ENCODE measurements around the gene NELFB.

The NELFB gene

GRCh38 chr9:137254624-137255447, at the start of gene NELFB:
TSS of gene NELFB (plus strand) at chr9:137255327.
- peak; percentile 68 for DNase-seq (ENCODE audit: low read depth)

DNA sequence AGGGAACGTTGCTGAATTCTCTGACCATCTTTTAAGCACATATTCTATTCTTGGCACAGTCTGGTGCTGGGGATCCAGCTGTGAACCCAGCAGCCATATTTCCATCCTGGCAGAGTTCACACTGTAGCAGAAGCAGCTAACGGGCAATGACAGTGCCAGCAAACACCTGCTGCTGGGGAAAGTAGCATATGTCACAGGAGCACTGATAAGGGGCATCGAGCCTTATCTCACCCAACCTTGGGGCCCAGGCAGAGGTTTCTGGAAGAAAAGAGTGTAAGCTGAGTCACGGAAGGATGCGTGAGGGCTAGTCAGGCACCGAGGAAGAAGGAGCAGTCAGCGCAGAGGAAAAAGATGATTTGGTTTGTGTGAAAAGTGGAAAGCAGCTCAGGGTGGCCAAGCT, 48.5 kb upstream of the NELFB start:
- DNase-seq (ENCODE audit: low read depth): no peak

DNA sequence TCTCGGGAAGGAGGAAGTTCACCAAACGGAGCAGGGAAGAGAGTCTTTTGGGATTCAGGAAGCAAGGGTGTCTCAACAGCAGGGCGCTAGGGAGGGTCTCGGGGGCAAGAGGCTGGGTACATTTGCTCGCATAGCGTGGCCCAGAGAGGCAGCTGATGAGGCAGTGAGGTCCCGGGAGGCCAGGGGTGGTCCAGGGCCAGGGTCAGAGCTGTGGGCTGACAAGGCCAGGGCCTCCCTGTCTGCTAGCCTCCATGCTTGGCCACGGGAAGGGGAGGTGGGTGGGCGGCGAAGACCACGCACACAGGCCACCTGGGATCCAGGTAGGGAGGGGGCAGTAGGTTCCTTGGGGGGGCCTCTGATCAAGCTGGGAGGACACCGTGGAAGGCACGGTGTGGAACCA, 43.6 kb upstream of the NELFB start:
- no peak for DNase-seq (ENCODE audit: low read depth)

GRCh38 chr9:137212520-137212919, 42.6 kb upstream of the NELFB start:
- DNase-seq (ENCODE audit: low read depth): no peak

GRCh38 chr9:137213160-137214060, 41.7 kb upstream of the NELFB start:
- no peak for DNase-seq (ENCODE audit: low read depth)

GRCh38 chr9:137214620-137215019, 40.5 kb upstream of the NELFB start:
- DNase-seq (ENCODE audit: low read depth): no peak

GRCh38 chr9:137215196-137215986, 39.7 kb upstream of the NELFB start:
- DNase-seq (ENCODE audit: low read depth): no peak

- no peak for DNase-seq (ENCODE audit: low read depth)
Observed at GRCh38 chr9:137216188-137216965, 38.8 kb upstream of the NELFB start.

DNA sequence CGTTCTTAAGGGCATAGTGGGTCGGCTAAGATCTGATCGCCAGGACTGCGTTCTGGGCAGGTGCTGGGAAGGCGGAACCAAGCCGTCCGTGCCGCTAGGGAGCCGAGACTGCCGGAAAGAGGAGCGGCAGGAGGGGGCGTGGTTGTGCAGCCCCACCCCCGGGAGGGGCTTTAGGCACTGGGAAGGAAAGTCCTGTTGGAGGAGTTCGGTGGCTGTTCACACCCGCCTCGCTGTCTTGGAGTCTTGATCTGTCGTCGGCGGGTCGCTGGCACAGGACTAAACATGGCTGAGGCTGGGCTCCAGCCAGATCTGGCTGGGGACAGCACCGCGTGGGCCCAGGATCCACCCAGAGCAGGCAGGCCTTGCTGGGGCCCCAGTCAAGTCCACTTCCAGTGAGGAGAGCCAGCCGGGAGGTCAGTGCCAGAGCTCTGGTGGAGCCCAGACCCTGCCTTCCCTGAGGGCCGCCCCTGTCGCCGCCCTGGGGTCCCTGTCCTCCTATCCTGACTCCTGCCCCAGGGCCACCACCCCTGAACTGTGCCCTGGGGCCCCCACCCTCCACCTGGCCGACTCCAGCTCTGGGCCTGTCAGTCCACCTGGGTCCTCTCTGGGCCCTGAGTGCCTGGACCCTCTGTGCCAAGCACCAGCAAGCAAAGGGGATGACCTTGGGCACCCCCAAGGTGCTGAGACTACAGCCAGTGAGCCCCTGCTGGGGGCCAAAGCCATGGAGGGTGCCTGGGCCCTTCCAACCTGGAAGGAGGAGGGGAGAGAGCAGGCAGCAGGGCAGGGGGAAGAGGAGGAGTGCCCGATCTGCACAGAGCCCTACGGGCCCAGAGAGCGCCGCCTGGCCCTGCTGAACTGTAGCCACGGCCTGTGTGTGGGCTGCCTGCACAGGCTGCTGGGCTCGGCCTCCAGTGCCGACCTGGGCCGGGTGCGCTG, 37.6 kb upstream of the NELFB start:
- no peak for DNase-seq (ENCODE audit: low read depth)

DNA sequence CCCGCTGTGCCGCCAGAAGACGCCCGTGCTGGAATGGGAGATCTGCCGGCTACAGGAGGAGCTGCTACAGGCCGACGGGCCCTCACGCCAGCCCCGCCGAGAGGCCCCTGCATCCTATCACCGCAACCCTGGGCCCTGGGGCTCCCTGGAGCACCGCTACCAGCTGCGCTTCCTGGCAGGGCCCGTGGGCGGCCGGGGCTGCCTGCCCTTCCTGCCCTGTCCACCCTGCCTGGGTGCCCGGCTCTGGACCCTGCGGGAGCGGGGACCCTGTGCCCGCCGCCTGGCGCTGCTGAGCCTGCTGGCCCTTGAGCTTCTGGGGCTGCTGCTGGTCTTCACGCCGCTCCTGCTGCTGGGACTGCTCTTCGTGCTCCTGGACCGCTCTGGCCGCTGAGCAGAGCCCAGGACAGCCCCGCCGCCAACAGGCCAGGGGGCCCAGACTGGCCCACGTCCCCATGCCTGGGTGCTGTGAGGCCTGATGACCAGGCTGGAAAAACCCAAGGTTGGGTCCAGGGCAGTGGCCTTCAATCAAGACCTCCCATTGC, 36.8 kb upstream of the NELFB start:
- DNase-seq (ENCODE audit: low read depth): no peak

DNA sequence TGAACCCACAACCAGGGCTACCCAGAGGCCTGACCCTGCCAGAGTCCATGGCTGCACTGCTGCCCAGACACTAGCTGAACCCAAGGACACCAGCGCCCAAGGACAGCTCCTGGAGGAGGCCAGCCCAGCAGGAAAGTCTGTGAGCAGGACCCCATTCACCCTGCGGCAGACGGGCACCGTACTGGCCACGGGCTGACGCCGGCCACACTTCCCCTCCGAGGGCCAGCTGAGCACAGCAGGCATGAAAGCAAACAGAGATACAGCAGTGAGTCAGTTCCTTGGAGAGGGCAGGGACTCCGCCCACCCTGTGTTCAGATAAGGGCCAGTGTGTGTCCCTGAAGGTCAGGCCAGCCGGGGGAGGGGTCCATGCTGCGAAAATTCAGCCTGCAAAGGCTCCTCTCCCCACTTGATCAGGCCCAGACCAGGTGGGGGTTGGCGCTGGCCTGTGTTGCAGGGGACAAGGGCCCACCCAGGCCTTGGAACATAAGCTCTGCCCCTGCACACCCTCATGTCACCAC, 36.3 kb upstream of the NELFB start:
- DNase-seq (ENCODE audit: low read depth): no peak

DNA sequence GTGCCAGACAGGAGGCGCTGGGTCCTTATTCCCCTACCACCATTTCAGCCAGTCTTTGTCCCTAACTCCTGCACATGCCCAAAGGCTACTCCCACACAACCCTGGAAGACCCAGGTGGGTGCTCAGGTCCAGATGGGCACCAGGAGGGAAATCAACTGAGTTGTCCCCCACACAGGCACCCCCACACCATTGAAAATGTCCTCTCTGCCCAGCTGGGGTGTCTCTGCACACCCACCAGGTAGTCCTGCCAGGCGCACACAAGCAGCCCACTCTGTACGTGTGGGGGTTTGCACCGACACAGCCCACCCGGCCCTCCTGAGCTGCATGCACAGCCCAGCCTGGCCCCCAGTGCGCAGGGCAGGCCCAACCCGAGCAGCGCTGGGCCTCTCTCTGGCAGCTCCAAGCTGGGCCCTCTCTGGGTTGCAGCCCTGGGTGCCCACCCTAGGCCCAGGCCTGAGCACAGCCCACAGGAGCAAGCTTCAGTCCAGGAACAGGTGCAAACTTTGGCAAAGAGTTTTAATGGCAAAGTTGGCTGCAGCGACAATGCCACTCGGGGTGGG, 35.3 kb upstream of the NELFB start:
- no peak for DNase-seq (ENCODE audit: low read depth)

- no peak for DNase-seq (ENCODE audit: low read depth)
Observed at GRCh38 chr9:137220317-137221094, 34.6 kb upstream of the NELFB start.

DNA sequence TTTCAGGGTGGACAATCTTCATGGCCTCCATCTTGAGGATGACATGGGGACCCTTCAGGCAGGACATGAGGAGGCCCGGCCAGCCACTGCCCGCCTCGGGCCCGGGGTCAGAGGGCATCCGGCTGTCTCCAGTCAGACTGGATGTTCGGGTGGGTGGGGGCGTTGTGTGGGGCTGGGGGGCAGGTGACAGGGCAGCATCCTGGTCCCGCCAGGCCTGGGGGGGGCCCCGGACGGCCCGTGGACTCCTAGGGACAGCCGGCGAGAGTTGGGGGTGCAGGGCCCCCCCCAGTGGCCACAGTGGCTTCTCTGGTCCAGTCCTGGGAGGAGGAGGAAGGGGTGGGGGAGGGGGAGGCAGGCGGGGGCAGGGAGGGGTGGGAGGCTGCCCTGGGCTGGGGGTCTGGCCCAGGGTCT, 34.0 kb upstream of the NELFB start:
- no peak for DNase-seq (ENCODE audit: low read depth)

- no peak for DNase-seq (ENCODE audit: low read depth)
Observed at GRCh38 chr9:137221506-137222111, 33.5 kb upstream of the NELFB start.

- DNase-seq (ENCODE audit: low read depth): no peak
Observed at GRCh38 chr9:137222190-137223077, 32.7 kb upstream of the NELFB start, which contains the start of gene RNF208. TSS of gene RNF208 (minus strand) at chr9:137222240. CDS start at chr9:137221212, 1,028 bp downstream.

Measured in fibroblast of the conjunctiva (primary cell).